ENCODE data around the gene PLEKHH2.

DNA sequence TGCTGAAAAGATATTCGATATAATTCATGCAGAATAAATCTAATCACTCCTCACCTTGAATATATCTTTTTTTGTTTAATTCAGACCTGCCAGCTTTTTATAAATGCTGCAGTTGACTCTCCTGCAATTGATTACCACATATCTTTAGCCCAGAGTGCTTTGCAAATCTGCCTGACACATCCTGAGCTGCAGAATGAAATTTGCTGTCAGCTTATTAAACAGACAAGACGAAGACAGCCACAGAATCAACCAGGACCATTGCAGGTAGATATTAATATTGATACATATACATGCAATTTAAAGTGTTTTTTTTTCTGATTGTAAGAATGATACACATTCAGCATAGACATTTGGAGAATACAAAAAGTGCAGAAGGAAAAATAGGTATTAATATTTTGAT lies 101.2 kb downstream of the PLEKHH2 start:
- TF ChIP-seq POLR2AphosphoS5 (IDR thresholded peaks at IDR 0.05; ENCODE audit: insufficient read depth in 1 of 2, low read depth in 1 of 2) = no peak
- TF ChIP-seq, protein P1, sequence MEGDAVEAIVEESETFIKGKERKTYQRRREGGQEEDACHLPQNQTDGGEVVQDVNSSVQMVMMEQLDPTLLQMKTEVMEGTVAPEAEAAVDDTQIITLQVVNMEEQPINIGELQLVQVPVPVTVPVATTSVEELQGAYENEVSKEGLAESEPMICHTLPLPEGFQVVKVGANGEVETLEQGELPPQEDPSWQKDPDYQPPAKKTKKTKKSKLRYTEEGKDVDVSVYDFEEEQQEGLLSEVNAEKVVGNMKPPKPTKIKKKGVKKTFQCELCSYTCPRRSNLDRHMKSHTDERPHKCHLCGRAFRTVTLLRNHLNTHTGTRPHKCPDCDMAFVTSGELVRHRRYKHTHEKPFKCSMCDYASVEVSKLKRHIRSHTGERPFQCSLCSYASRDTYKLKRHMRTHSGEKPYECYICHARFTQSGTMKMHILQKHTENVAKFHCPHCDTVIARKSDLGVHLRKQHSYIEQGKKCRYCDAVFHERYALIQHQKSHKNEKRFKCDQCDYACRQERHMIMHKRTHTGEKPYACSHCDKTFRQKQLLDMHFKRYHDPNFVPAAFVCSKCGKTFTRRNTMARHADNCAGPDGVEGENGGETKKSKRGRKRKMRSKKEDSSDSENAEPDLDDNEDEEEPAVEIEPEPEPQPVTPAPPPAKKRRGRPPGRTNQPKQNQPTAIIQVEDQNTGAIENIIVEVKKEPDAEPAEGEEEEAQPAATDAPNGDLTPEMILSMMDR (IDR thresholded peaks at IDR 0.05) = no peak
